Smooth muscle cell (in vitro differentiated cells): Measurements from ENCODE around the gene LRP1-AS. TPM values are rescaled to one million over a fixed set of nuclear protein-coding genes. Genes with fewer than 3 reads are reported as not detected.

Experiments
- DNase-seq: peaks from one replicate; lab custom pipeline; 2025; ENCODE audit not compliant: unreplicated experiment; lab: John Stamatoyannopoulos, UW
- H2AFZ ChIP-seq: fragments of 200-600 bp; sonication (generic); 2 replicates; pipeline ENCODE4 v1.6.0; 2016; ENCODE audit warnings: antibody characterized with exemption, low read depth, mild to moderate bottlenecking
- H3F3A ChIP-seq: fragments of 200-600 bp; sonication (generic); 2 replicates; pipeline ENCODE4 v1.6.0; 2017; ENCODE audit warnings: antibody characterized with exemption, low read depth
- H3K27ac ChIP-seq: fragments of 200-600 bp; sonication (generic); 2 replicates; pipeline ENCODE4 v1.5.1; 2016; ENCODE audit warnings: low read depth, mild to moderate bottlenecking
- H3K27me3 ChIP-seq: fragments of 200-600 bp; sonication (generic); 2 replicates; pipeline ENCODE4 v1.6.1; 2016; ENCODE audit warnings: low read depth, mild to moderate bottlenecking
- H3K36me3 ChIP-seq: fragments of 200-600 bp; sonication (generic); 2 replicates; pipeline ENCODE4 v1.5.1; 2016; ENCODE audit warnings: low read depth
- H3K4me1 ChIP-seq: fragments of 200-600 bp; sonication (generic); 2 replicates; pipeline ENCODE4 v1.5.1; 2016; ENCODE audit warnings: low read depth
- H3K4me2 ChIP-seq: fragments of 200-600 bp; sonication (generic); 2 replicates; pipeline ENCODE4 v1.6.0; 2016; ENCODE audit warnings: mild to moderate bottlenecking
- H3K4me3 ChIP-seq: fragments of 200-600 bp; sonication (generic); 2 replicates; pipeline ENCODE4 v1.5.1; 2016; ENCODE audit warnings: mild to moderate bottlenecking
- H3K79me2 ChIP-seq: fragments of 200-600 bp; sonication (generic); 2 replicates; pipeline ENCODE4 v1.6.0; 2016; ENCODE audit warnings: low read depth, mild to moderate bottlenecking
- H3K9ac ChIP-seq: fragments of 200-600 bp; sonication (generic); 2 replicates; pipeline ENCODE4 v1.6.0; 2016; ENCODE audit warnings: low read depth
- H3K9me3 ChIP-seq: fragments of 200-600 bp; sonication (generic); replicated peaks from 2 replicates; pipeline ENCODE4 v1.5.1; 2016; ENCODE audit warnings: low read depth
- H4K20me1 ChIP-seq: fragments of 200-600 bp; sonication (generic); 2 replicates; pipeline ENCODE4 v1.6.0; 2016; ENCODE audit warnings: low read depth
- WGBS: methylation state at CpG from one replicate; pipeline ENCODE4 v1.1.7; 2016; ENCODE audit warnings: low lambda C conversion rate; 5-methylcytosine and 5-hydroxymethylcytosine counted together
- polyA plus RNA-seq: library from polyadenylated mRNA; unstranded; fragments of >200 nt; fragmentation: Nextera tagmentation; extraction: Ambion mirVana; gene quantifications from 2 replicates; pipeline ENCODE4 v1.2.1, GENCODE V29; 2016
- total RNA-seq: library from RNA; depleted of rRNA; stranded (reverse); fragments of >200 nt; gene quantifications from 2 replicates; pipeline ENCODE4 v1.2.3, GENCODE V29; 2014
- TF ChIP-seq, protein P1 (sequence below): fragments of 200-600 bp; sonication (generic); IDR thresholded peaks from 2 replicates; pipeline ENCODE4 v1.5.1; 2017; ENCODE audit warnings: borderline replicate concordance, mild to moderate bottlenecking, antibody characterized with exemption; ENCODE audit not compliant: insufficient read depth, poor library complexity, severe bottlenecking

Gene LRP1-AS
- total and polyA plus RNA-seq, 2 experiments from 2014 or later, result not detected

DNA sequence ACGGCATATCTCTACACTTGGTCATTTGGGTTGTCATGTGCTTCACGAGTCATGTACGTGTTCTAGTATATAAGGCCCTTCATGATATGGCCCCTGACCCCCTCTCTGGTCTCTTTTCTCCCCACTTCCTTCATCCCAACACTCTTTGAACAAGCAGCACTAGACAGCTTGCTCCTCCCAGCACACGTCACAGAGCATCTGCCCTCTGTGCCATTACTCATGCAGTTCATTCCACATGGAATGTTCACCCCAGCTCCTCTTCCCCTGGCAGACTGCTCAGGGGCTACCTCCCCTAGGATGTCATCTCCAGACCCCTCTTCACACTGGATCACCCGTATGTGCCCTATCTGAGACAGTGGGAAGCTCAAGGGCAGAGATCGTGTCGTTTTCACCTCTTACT lies 14.1 kb upstream of the LRP1-AS start:
- Histone ChIP-seq H3K27me3 (no peaks in the 10 kb centered on the region), H3K9ac (no peak overlapping the region), H4K20me1 (peaks cover 87% of the 10 kb centered on the region), H3K36me3 (peaks cover 4% of the 10 kb centered on the region), H3K4me1 (no peaks in the 10 kb centered on the region), H3K9me3 (no peaks in the 10 kb centered on the region), H3K79me2 (peaks cover 9% of the 10 kb centered on the region), H3K4me2 (no peak overlapping the region), H3K27ac (no peak overlapping the region), H3F3A (peaks cover 13% of the 10 kb centered on the region), H2AFZ (no peak overlapping the region), H3K4me3 (no peak overlapping the region)
- DNase-seq, result no peak
- WGBS, result 94% methylated on average over 7 of the region's 7 CpGs
- TF ChIP-seq, protein P1, sequence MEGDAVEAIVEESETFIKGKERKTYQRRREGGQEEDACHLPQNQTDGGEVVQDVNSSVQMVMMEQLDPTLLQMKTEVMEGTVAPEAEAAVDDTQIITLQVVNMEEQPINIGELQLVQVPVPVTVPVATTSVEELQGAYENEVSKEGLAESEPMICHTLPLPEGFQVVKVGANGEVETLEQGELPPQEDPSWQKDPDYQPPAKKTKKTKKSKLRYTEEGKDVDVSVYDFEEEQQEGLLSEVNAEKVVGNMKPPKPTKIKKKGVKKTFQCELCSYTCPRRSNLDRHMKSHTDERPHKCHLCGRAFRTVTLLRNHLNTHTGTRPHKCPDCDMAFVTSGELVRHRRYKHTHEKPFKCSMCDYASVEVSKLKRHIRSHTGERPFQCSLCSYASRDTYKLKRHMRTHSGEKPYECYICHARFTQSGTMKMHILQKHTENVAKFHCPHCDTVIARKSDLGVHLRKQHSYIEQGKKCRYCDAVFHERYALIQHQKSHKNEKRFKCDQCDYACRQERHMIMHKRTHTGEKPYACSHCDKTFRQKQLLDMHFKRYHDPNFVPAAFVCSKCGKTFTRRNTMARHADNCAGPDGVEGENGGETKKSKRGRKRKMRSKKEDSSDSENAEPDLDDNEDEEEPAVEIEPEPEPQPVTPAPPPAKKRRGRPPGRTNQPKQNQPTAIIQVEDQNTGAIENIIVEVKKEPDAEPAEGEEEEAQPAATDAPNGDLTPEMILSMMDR, result no peak

- Histone ChIP-seq H3K27ac (no peak overlapping the region), H3K4me1 (no peaks in the 10 kb centered on the region), H3K4me2 (no peak overlapping the region), H3K36me3 (peaks cover 5% of the 10 kb centered on the region), H3K4me3 (no peak overlapping the region), H3K9ac (no peak overlapping the region), H3K79me2 (peaks cover 9% of the 10 kb centered on the region), H3F3A (peaks cover 13% of the 10 kb centered on the region), H3K27me3 (no peaks in the 10 kb centered on the region), H4K20me1 (peaks cover 87% of the 10 kb centered on the region), H2AFZ (no peak overlapping the region), H3K9me3 (no peaks in the 10 kb centered on the region)
- WGBS, result 97% methylated on average over 14 of the region's 14 CpGs
- TF ChIP-seq, protein P1, result no peak
- DNase-seq, result no peak
Measured at GRCh38 chr12:57160741-57161140, 13.3 kb upstream of the LRP1-AS start.

GRCh38 chr12:57160040-57160439 lies 12.6 kb upstream of the LRP1-AS start:
- Histone ChIP-seq H3K27ac (no peak overlapping the region), H3K4me3 (no peak overlapping the region), H3F3A (peaks cover 10% of the 10 kb centered on the region), H3K79me2 (peaks cover 9% of the 10 kb centered on the region), H3K4me2 (no peak overlapping the region), H3K27me3 (no peaks in the 10 kb centered on the region), H4K20me1 (peaks cover 91% of the 10 kb centered on the region), H3K9me3 (no peaks in the 10 kb centered on the region), H2AFZ (no peak overlapping the region), H3K36me3 (peaks cover 10% of the 10 kb centered on the region), H3K4me1 (no peaks in the 10 kb centered on the region), H3K9ac (no peak overlapping the region)
- WGBS, result 98% methylated on average over 4 of the region's 4 CpGs
- DNase-seq, result no peak
- TF ChIP-seq, protein P1, result no peak

- Histone ChIP-seq H3K4me3 (no peak overlapping the region), H3K27ac (no peak overlapping the region), H3F3A (peaks cover 2% of the 10 kb centered on the region), H3K9ac (no peak overlapping the region), H3K9me3 (no peaks in the 10 kb centered on the region), H3K4me1 (no peaks in the 10 kb centered on the region), H2AFZ (no peak overlapping the region), H3K4me2 (no peak overlapping the region), H3K79me2 (peaks cover 7% of the 10 kb centered on the region), H3K27me3 (no peaks in the 10 kb centered on the region), H3K36me3 (peaks cover 10% of the 10 kb centered on the region), H4K20me1 (peaks cover 91% of the 10 kb centered on the region)
- WGBS, result 94% methylated on average over 4 of the region's 4 CpGs
- DNase-seq, result no peak
- TF ChIP-seq, protein P1, result no peak
Measured at GRCh38 chr12:57159311-57159710, 11.9 kb upstream of the LRP1-AS start.
